GM18508 (cell line): ENCODE measurements around the gene DDX47.
"Not testable (repeated sequence)": the region's sequence is repeated elsewhere in the genome, so short reads cannot be mapped to it uniquely, and the experiment has no call there.

Experiments
- ATAC-seq: cut with Tn5 transposase; IDR thresholded peaks from one replicate; pipeline ENCODE4 v1.9.1; 2021; ENCODE audit warnings: moderate number of reproducible peaks; ENCODE audit not compliant: insufficient read depth, unreplicated experiment

DDX47 gene

DNA sequence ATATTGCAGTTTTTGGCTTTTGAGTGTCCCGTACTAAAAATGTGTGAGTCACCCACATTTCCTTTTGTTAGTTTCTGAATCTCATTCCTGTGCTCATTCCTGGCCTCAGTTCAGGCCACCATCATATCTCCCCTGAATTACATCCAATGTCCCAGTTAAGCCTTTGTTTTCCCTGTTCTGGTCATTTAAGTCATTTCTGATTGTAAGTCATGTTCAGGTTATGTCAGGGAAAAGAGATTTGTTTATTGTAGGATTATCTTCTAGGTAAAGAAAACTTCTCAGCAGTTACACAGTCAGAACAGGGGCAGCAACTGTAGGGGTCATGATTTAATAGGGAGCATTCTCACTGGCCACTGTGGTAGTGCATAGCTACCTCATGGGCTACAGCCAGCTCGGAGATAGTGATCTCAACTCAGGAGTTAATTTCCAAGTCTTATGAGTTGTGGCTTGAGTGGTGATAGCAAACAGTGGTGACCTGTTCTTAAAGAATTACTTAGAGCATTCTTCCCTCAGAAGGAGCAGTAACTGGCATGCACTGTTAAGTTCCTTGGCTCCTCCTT lies 6.7 kb downstream of the DDX47 start:
- no peak for ATAC-seq

DNA sequence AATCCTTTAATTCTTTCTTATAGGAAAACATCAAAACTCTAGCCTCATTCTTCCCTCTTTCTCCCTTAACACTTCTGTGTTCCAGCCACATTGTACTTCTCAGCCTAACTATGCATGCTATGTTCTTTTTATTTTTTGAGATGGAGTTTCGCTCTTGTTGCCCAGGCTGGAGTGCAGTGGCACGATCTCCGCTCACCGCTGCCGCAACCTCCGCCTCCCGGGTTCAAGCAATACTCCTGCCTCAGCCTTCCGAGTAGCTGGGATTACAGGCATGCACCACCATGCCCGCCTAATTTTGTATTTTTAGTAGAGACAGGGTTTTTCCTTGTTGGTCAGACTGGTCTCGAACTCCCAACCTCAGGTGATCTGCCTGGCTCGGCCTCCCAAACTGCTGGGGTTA lies 7.2 kb downstream of the DDX47 start:
- ATAC-seq: not testable (repeated sequence)

DNA sequence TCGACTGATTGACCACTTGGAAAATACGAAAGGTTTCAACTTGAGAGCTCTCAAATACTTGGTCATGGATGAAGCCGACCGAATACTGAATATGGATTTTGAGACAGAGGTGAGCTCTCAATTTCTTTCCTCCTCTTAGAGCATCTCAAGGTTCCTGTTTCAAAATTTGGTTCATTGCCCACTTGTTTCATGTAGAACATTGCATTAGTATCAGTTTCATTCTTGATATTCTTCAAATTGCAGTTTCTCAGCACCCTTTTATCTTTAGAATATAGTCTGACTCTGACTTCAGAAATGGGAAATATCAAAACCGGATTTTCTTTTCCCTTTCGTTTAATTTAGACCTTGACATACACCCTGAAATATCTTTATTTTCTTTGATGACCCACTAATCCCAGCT lies 8.8 kb downstream of the DDX47 start:
- ATAC-seq: no peak

DNA sequence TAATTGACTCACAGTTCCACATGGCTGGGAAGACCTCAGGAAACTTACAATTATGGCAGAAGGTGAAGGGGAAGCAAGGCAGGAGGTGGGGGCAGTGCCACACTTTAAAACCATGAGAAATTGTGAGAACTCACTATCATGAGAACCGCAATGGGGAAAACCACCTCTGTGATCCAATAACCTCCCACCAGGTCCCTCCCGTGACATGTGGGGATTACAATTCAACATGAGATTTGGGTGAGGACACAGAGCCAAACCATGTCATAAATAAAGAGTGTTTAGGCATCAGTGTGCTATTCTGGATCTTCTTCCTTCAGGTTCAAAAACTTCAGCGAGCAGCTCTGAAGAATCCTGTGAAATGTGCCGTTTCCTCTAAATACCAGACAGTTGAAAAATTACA lies 9.7 kb downstream of the DDX47 start:
- ATAC-seq: no peak

DNA sequence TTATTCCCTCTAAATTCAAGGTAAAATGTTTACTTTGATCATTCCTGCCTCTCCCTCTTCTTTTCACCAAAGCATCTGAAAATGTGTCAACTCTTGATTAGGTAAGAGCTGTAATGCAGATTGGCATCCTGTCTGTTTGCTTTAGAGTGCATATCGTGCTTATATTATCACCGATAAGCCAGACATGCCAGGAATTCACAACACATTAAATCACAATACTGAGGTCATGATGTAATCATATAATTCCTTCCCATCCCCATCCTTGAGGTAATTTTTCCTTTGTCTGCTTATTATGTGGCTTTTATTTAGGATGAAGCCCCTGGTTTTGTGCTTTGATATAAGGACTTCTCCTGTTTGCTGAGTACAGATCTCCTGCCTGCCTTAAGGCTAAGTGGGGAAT lies 10.2 kb downstream of the DDX47 start:
- ATAC-seq: no peak

DNA sequence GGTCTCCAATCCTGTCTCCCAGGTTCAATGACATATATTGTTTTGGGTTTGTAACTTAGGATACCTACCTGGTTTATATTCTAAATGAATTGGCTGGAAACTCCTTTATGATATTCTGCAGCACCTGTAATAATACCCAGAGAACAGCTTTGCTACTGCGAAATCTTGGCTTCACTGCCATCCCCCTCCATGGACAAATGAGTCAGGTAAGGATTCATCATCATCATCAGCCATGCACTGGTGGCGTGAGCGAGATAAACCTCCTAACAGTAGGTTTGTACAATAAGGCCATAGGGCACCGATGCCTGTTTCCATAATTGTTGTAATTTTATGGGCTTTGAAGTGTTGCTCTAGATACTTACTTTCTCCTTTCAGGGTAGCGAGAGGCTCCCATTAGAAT lies 10.7 kb downstream of the DDX47 start:
- no peak for ATAC-seq

DNA sequence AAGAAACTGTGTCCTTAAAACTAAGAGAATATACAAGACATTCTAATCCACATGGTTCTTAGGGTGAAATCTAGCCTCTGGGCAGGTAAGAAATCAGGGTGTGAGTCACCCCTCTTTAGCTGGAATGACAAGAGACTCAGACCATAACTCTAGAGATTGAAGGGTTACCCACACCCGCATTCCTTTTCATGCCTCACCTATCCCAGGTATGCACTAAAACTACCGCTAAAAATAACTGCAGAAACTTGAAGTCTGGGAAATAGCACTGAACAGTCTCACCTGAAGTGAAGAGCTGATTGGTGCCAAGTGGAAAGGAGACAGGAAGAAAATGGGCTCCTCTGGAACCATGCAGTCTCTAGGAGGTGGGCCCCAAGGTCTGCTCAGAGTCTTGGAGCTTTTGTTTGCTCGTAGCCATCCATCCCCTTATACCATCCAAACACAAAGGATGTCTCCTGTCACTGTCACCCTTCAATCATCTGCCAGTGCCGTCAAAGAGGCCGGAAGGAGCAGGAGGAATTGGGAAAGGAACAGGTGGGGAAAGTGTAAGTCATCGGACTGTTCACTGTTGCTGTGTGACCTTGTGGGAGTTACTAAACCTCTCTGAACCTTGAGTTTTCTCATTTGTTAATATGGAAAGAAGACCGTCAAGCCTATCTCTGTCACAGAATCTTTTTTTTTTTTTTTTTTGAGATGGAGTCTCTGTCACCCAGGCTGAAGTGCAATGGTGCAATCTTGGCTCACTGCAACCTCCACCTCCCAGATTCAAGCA lies 22.4 kb downstream of the DDX47 start:
- ATAC-seq: no peak

DNA sequence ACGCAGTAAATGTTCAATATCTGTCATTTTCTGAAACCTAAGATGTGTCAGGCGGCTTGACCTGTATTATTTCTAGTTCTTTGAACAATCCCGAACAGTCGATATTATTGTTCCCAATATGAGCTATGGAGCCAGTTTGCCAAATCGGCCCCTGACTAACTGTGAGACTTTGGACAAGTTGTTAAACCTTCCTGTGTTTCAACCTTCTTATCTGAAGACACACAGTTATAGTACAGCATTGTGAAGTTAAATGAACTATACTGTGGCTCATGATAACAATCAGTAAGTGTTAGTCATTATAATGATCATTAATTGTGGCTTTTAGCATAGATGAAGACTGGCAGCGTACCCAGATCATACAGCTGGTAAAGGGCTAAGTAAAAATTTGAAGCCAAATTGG lies 23.4 kb downstream of the DDX47 start:
- no peak for ATAC-seq

DNA sequence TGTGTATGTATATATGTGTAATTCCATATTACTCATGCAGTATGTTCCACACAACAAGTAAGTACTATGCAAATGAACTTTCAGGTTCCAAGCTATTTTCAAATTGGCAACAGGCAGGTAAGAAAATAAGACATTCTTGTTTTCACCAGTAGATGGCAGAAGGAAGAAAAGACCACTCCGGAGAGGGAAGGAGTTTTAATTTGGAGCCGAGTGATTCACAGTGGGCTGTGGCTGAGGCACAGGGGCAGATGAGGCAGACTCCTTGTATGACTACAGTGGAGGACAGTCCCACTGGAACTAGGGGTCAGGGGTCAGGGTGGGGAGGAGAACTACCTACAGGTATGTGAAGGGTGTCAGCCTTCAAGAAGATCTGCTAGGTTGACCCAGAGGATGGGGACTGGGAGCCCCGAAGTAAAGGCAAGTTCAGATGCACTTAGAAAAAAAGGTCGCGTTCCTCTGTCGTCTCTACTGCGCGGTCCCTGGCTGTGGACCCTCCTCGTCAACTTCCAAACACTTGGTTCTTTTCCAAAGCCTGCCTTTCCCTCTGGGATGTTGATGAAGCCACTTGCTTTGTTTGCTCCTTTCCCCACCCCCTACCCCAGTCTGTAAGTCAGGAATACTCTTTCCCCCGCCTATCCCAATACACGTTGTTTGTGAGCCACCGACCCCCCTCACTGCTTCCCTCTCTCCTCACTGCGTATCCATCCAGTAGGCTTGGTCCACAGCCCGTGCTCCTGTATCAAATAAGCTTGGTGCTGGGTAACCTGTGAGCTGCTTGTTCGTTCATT lies 24.1 kb downstream of the DDX47 start:
- ATAC-seq: no peak

DNA sequence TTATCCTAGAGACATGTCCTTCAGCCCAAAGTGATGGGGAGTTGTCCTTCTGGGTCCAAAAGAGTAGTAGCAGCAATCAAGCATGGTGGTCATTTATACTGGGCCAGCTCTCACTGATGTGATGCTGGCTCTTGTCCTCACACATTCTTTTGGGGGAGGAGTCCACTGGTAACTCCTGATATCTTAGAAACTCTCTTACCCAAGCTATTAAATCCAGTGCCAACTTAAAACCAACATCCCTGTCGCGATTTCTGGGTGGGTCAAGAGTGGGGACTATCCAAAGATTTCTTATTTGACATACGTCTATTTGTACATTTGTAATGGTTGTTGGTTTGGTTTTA lies 24.6 kb downstream of the DDX47 start:
- no peak for ATAC-seq

DNA sequence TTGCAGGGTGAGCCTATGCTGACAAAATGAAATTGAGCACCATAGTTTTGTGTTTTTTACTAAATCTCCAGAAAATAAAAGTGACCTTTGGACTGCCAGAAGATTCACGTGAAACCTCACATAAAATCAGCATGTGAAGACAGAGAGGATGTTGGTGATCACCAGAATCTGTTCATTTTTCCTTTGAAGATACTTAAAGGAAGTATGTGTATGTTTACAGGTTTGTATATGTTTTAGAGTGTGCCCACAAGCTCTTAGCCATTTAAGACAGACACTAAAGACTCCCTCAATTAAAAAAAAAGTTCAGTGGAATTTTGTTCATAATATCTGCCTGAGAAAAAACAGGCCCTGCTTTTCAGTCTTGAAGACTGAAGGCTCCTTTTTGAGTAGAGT lies 25.9 kb downstream of the DDX47 start:
- no peak for ATAC-seq

DNA sequence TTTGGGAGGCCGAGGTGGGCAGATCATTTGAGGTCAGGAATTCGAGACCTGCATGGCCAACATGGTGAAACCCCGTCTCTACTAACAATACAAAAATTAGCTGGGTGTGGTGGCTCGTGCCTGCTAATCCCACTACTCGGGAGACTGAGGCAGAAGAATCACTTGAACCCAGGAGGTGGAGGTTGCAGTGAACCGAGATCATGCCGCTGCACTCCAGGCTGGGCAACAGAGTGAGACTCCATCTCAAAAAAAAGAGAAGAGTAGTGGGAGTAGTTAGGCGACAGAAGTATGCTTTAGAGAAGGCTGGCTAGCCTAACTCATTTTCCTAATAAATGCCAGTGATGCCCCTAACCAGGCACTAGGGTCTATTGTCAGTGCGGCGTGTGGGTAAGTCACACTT lies 26.3 kb downstream of the DDX47 start:
- ATAC-seq: not testable (repeated sequence)

DNA sequence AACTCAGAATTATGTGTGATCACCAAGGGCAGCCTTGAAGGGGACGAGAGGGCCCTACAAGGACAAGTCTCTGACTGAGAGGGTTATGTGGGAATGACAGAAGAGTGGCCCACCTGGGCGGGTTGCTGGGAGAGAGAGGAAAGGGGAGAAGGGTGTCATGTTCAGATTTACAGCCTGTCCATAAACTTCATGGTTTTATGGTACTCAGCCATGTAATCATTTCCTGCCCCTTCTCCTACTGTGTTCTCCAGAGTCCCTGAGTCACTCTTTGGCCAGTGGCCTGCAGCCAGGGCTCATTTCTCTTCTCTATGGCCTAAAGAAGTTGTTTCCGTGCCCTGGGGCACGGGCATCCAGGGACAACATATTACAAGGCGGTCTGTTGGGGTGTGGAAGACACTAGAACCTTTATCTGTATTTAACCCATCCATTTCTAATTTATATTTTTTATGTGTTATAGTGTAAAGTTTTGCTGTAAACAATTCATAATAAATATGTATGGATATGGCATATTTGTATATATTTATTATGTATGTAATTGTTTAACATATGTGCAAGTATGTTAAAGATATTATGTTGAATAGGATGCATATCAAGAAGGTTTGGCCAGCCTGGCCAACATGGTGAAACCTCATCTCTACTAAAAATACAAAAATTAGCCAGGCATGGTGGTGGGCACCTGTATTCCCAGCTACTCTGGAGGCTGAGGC lies 26.9 kb downstream of the DDX47 start:
- no peak for ATAC-seq

DNA sequence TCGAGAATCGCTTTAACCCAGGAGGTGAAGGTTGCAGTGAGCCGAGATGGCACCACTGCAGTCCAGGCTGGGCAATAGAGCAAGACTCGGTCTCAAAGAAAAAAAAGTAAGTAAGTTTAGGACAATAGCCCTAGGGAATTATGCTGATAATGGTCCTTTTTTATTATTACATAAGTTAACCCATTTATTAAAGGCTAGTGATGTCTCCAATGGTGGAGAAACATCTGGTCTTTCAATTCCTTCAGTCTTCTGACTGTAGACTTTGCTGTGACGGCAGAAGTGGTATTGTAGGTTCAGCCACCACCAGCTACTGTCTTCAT lies 27.4 kb downstream of the DDX47 start:
- ATAC-seq: no peak

DNA sequence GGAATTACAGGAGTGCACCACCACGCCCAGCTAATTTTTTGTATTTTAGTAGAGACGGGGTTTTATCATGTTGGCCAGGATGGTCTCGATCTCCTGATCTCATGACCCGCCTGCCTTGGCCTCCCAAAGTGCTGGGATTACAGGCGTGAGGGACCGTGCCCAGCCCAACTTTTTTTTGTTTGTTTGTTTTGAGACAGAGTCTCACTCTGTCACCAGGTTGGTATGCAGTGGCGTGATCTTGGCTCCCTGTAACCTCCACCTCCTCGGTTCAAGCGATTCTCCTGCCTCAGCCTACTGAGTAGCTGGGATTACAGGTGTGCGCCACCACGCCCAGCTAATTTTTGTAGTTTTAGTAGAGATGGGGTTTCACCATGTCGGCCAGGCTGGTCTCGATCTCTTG lies 28.3 kb downstream of the DDX47 start:
- not testable (repeated sequence) for ATAC-seq

DNA sequence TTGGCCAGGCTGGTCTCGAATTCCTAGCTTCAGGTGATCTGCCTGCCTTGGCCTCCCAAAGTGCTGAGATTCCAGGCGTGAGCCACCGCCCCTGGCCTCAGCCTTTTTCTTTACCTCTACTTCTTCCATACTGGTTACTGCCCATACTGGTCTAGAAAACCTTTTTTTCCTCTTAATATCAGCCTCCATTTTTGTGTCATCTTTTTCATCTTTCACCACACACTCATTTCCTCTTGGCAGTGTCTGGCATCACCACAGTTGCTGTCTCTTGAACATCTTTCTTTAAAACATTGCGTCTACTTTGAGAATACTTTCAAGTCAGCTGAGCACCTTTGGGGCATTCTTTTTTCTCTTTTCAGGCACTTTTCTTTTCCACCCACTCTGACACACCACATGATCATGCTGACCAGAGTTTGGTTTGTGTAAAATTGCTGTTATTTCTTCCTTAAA lies 32.7 kb downstream of the DDX47 start:
- ATAC-seq: no peak

DNA sequence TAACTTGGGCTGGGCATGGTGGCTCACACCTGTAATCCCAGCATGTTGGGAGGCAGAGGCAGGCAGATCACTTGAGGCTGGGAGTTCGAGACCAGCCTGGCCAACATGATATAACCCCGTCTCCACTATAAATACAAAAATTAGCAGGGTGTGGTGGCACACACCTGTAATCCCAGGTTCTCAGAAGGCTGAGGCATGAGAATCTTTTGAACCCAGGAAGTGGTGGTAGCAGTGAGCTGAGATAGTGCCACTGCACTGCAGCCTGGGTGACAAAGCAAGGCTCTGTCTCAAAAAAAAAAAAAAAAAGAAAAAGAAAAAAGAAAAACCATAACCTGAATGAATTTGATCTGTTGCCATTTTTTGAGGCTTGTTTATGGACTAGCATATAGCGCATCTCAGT lies 33.6 kb downstream of the DDX47 start:
- ATAC-seq: not testable (repeated sequence)

DNA sequence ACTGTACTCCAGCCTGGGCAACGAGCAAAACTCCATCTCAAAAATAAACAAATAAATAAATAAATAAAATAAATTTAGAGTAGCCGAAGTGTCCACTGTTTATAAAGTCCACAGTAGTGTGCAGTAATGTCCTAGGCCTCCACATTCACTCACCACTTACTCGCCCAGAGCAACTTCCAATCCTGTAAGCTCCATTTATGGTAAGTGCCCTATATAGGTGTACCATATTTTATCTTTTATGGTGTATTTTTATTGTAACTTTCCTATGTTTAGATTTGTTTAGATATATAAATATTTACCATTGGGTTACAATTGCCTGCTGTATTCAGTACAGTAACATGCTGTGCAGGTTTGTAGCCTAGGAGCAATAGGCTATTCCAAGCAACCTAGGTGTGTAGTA lies 40.3 kb downstream of the DDX47 start:
- ATAC-seq: no peak

DNA sequence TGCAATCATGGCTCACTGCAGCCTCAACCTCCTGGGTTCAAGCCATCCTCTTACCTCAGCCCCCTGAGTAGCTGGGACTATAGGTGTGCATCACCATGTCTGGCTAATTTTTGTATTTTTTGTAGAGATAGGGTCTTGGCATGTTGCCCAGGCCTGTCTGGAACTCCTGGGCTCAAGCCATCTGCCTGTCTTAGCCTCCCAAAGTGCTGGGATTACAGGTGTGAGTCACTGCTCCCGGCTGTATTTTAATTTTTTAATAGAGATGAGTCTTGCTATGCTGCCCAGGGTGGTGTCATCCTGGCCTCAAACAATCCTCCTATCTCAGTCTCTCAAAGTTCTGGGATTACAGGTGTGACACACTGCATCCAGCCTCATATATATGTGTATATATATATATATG lies 46.5 kb downstream of the DDX47 start:
- no peak for ATAC-seq

DNA sequence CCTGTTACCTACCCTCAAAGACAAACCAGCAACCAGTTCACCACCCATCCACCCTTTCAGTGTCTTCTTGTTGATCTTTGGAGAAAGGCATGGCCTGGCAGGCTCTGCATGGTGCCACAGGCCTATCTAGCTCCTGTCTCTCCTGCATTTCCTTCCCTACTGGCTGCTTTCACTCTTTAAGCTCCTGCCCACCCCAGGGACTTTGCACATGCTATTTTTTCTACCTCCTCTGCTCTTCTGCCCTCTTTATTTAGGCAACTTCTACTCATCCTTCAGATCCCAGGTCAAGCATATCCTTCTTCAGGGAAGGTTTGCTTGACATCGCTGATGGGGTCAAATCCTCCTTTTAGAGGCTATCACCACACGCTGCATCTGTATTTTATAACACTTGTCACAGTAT lies 51.1 kb downstream of the DDX47 start:
- ATAC-seq: no peak
